Astrocyte (in vitro differentiated cells and primary cell): ENCODE data around the gene ADAMTSL5. TPM values are rescaled to one million over a fixed set of nuclear protein-coding genes. Genes with fewer than 3 reads are reported as not detected.
A peak's percentile ranks its signal among the peaks of the same experiment; 100 is the strongest.
"Not testable (repeated sequence)": the region's sequence is repeated elsewhere in the genome, so short reads cannot be mapped to it uniquely, and the experiment has no call there.

ENCODE experiments used
- DNase-seq: peaks from one replicate; pipeline ENCODE4 v3.0.0-alpha.2; 2010; ENCODE audit warnings: low read depth
- FAIRE-seq: peaks from 2 replicates; lab custom pipeline; 2011; peaks lifted over from hg19 to GRCh38; lab: Jason Lieb, UNC
- H2AFZ ChIP-seq: 2 replicates; pipeline ENCODE4 v1.6.0; 2012; ENCODE audit warnings: low read depth, low read length, inconsistent platforms
- H3K27ac ChIP-seq: 2 replicates; pipeline ENCODE4 v1.5.1; 2011; ENCODE audit warnings: low read depth, low read length, inconsistent platforms
- H3K27me3 ChIP-seq: 2 replicates; pipeline ENCODE4 v1.6.0; 2011; ENCODE audit warnings: low read length, inconsistent platforms; ENCODE audit not compliant: insufficient read depth
- H3K36me3 ChIP-seq: 2 replicates; pipeline ENCODE4 v1.5.1; 2011; ENCODE audit warnings: low read length, inconsistent platforms; ENCODE audit not compliant: insufficient read depth
- H3K4me1 ChIP-seq: 2 replicates; pipeline ENCODE4 v1.5.1; 2011; ENCODE audit warnings: low read length, inconsistent platforms; ENCODE audit not compliant: insufficient read depth
- H3K4me2 ChIP-seq: 2 replicates; pipeline ENCODE4 v1.6.0; 2012; ENCODE audit warnings: low read length, inconsistent platforms
- H3K4me3 ChIP-seq: 2 replicates; pipeline ENCODE4 v1.5.1; 2011; ENCODE audit warnings: low read depth, mild to moderate bottlenecking, low read length, inconsistent platforms; ENCODE audit not compliant: insufficient read depth
- H3K79me2 ChIP-seq: 2 replicates; pipeline ENCODE4 v1.6.0; 2012; ENCODE audit warnings: mild to moderate bottlenecking, low read length, inconsistent platforms; ENCODE audit not compliant: insufficient read depth
- H3K9ac ChIP-seq: 2 replicates; pipeline ENCODE4 v1.6.0; 2012; ENCODE audit warnings: mild to moderate bottlenecking, low read length, inconsistent platforms
- H3K9me3 ChIP-seq: 2 replicates; pipeline ENCODE4 v1.5.1; 2012; ENCODE audit warnings: low read depth, mild to moderate bottlenecking, low read length, inconsistent platforms; ENCODE audit not compliant: insufficient read depth
- H4K20me1 ChIP-seq: 2 replicates; pipeline ENCODE4 v1.6.0; 2012; ENCODE audit warnings: low read length, inconsistent platforms; ENCODE audit not compliant: insufficient read depth
- H3K27ac Mint-ChIP-seq: one replicate; pipeline ENCODE4 v1.8.0; 2021; ENCODE audit warnings: mild to moderate bottlenecking, mixed read lengths; ENCODE audit not compliant: unreplicated experiment
- H3K27me3 Mint-ChIP-seq: one replicate; pipeline ENCODE4 v1.8.0; 2021; ENCODE audit warnings: low read depth, mixed read lengths; ENCODE audit not compliant: unreplicated experiment
- H3K36me3 Mint-ChIP-seq: one replicate; pipeline ENCODE4 v1.8.0; 2021; ENCODE audit warnings: low read depth, mixed read lengths; ENCODE audit not compliant: unreplicated experiment
- H3K4me1 Mint-ChIP-seq: one replicate; pipeline ENCODE4 v1.8.0; 2021; ENCODE audit warnings: low read depth, mixed read lengths; ENCODE audit not compliant: unreplicated experiment
- H3K4me3 Mint-ChIP-seq: one replicate; pipeline ENCODE4 v1.8.0; 2021; ENCODE audit warnings: mild to moderate bottlenecking, moderate library complexity, mixed read lengths; ENCODE audit not compliant: unreplicated experiment
- H3K9me3 Mint-ChIP-seq: one replicate; pipeline ENCODE4 v1.8.0; 2021; ENCODE audit warnings: mild to moderate bottlenecking, mixed read lengths; ENCODE audit not compliant: unreplicated experiment
- EZH2 ChIP-seq: IDR thresholded peaks from 2 replicates; pipeline ENCODE4 v1.6.1; 2012; ENCODE audit warnings: mild to moderate bottlenecking, low read length, inconsistent platforms; ENCODE audit not compliant: insufficient read depth
- total RNA-seq: library from RNA; stranded (reverse); gene quantifications from 2 replicates; pipeline ENCODE4 v1.2.1, GENCODE V29; 2021
- TF ChIP-seq, protein P1 (sequence below): IDR thresholded peaks from 2 replicates; pipeline ENCODE4 v1.5.1; 2011; ENCODE audit warnings: low read depth, mild to moderate bottlenecking, inconsistent platforms, low read length, moderate library complexity; ENCODE audit not compliant: insufficient read depth

ADAMTSL5 gene
- total RNA-seq, 1 donor from 2014 or later: 5.5 TPM

DNA sequence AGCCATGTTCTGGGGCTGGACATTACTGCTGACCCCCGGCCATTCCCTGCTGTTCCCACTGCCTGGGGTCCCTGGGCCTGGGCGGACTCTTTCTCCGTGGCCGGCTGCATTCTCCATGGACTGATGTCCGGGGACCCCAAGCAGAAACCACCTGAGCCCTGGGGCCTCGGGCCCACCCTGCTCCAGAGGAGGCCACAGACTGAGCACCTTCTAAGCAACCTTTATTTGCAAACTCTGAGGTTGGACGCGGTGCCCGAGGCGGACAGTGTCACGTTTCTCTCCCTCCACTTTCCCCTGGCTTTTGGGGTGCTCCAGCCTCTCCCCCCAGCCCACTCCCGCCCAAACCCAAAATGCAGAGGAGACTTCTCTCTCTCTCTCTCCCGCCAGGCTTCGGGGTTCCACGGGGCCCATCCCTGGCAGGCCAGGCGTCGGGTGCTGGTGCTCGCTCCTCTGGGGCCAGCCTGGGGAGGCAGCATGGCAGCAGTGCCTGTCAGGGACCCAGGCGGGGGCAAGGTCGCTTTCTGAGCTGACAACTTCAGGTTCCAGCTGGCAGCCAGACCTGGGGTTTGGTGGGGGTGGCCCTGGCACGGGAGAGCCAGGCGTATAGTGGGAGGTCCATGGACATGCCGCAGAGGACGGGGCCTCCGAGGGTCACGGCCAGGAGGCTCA lies 31.5 kb downstream of the ADAMTSL5 start:
- Histone ChIP-seq H3K9ac (no peak overlapping the region), H3K27me3 (no peaks in the 10 kb centered on the region), H3K79me2 (peaks cover 20% of the 10 kb centered on the region), H3K4me3 (no peak overlapping the region), H3K4me2 (no peak overlapping the region), H3K27ac (no peak overlapping the region), H3K36me3 (no peaks in the 10 kb centered on the region), H2AFZ (no peak overlapping the region), H3K9me3 (no peaks in the 10 kb centered on the region), H3K4me1 (no peaks in the 10 kb centered on the region), H4K20me1 (peaks cover 9% of the 10 kb centered on the region)
- Mint-ChIP-seq H3K27me3 (no peaks in the 10 kb centered on the region), H3K4me1 (peaks cover 4% of the 10 kb centered on the region), H3K36me3 (no peaks in the 10 kb centered on the region), H3K4me3 (no peak overlapping the region), H3K9me3 (no peaks in the 10 kb centered on the region), H3K27ac (no peak overlapping the region)
- DNase-seq (no peak), FAIRE-seq (no peak)
- no peak for TF ChIP-seq EZH2
- TF ChIP-seq, protein P1, sequence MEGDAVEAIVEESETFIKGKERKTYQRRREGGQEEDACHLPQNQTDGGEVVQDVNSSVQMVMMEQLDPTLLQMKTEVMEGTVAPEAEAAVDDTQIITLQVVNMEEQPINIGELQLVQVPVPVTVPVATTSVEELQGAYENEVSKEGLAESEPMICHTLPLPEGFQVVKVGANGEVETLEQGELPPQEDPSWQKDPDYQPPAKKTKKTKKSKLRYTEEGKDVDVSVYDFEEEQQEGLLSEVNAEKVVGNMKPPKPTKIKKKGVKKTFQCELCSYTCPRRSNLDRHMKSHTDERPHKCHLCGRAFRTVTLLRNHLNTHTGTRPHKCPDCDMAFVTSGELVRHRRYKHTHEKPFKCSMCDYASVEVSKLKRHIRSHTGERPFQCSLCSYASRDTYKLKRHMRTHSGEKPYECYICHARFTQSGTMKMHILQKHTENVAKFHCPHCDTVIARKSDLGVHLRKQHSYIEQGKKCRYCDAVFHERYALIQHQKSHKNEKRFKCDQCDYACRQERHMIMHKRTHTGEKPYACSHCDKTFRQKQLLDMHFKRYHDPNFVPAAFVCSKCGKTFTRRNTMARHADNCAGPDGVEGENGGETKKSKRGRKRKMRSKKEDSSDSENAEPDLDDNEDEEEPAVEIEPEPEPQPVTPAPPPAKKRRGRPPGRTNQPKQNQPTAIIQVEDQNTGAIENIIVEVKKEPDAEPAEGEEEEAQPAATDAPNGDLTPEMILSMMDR: no peak

DNA sequence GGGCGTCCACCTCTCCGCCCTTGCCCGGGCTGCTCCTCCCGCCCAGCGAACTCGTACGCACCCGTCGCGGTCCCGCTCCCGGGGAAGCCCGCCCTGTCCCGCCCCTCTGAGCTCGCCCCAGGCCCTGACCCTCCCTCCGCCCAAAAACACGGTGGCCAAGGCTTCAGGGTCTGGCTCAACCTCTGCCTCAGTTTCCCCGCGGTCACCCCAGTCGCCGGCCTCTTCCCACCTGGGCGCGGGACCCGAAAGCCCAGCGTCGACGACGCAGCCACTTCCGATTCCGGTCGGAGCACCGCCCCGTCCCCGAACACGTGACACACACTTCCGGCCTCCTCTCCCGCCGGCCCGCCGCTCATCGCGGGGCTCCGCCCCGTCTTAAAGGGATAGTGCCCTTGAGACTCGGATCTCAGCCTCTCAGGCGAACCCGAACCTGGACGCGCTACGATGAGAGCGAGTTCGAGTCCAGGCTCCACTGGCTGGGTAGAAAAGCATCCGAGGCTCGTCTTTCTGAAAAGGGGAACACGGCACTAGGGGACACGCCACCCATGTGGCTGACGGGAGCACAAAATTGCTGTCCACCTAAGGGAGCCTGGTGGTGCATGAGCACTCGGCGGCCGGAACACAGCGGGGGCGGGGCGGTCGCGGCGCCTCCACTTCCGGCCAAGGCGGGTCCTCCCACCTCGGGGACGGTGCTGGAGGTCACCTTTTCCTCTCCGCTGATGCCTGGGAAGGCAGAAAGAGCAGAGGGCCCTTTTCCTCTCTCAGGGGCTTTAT lies 33.7 kb downstream of the ADAMTSL5 start, which contains the start of gene C19orf25:
TSS of gene C19orf25 (minus strand) at position 282 of the 774 bp plus-strand sequence. CDS start 312 bp downstream, outside the sequence.
- FAIRE-seq: peak; percentile 5
- peak; percentile 76 for DNase-seq

DNA sequence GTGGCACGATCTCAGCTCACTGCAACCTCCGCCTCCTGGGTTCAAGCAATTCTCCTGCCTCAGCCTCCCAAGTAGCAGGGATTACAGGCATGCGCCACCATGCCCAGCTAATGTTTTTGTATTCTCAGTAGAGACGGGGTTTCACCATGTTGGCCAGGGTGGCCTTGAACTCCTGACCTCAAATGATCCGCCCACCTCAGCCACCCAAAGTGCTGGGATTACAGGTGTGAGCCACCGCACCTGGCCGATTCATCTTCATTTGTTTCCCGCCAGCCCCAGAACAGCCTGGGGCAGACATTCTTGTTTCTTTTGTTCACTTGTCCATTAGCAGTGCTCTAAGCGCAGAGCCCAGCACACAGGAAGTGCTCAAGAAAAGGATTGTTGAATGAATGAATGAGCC lies 35.8 kb downstream of the ADAMTSL5 start:
- Mint-ChIP-seq H3K27ac (peak overlapping the region; percentile 53), H3K4me3 (peak overlapping the region; percentile 88)
- peaks cover 23% of the 10 kb centered on the region for H3K79me2 ChIP-seq
- not testable (repeated sequence) for H3K9me3 Mint-ChIP-seq, H3K4me1 ChIP-seq, H3K36me3 ChIP-seq, H3K4me2 ChIP-seq, H3K4me1 Mint-ChIP-seq, H3K9ac ChIP-seq, H2AFZ ChIP-seq, H3K27me3 ChIP-seq, H3K9me3 ChIP-seq, H3K27ac ChIP-seq, H3K27me3 Mint-ChIP-seq, DNase-seq, H3K4me3 ChIP-seq, H3K36me3 Mint-ChIP-seq, FAIRE-seq
- peaks cover 52% of the 10 kb centered on the region for H4K20me1 ChIP-seq

More for the DNA sequence above, 33.7 kb downstream of the ADAMTSL5 start, which contains the start of gene C19orf25:
- Histone ChIP-seq H3K9me3 (no peaks in the 10 kb centered on the region), H3K4me3 (peak within 1 kb of the TSS; percentile 79), H3K4me2 (peak within 1 kb of the TSS; percentile 91), H3K27ac (peak within 1 kb of the TSS; percentile 52), H3K27me3 (no peaks in the 10 kb centered on the region), H2AFZ (peak within 1 kb of the TSS; percentile 95), H3K4me1 (peaks cover 6% of the 10 kb centered on the region), H3K9ac (peak within 1 kb of the TSS; percentile 85), H3K36me3 (no peaks in the 10 kb centered on the region), H4K20me1 (peaks cover 31% of the 10 kb centered on the region), H3K79me2 (peaks cover 23% of the 10 kb centered on the region)
- Mint-ChIP-seq H3K4me1 (peaks cover 4% of the 10 kb centered on the region), H3K36me3 (no peaks in the 10 kb centered on the region), H3K27ac (peak within 1 kb of the TSS; percentile 85), H3K27me3 (no peaks in the 10 kb centered on the region), H3K4me3 (peak within 1 kb of the TSS; percentile 97), H3K9me3 (no peaks in the 10 kb centered on the region)
- no peak for TF ChIP-seq EZH2
- TF ChIP-seq, protein P1: no peak
